ENCODE measurements around the gene FBXL2. TPM values are rescaled to one million over a fixed set of nuclear protein-coding genes. Genes with fewer than 3 reads are reported as not detected.
A peak's percentile ranks its signal among the peaks of the same experiment; 100 is the strongest.

FBXL2 gene, protein sequence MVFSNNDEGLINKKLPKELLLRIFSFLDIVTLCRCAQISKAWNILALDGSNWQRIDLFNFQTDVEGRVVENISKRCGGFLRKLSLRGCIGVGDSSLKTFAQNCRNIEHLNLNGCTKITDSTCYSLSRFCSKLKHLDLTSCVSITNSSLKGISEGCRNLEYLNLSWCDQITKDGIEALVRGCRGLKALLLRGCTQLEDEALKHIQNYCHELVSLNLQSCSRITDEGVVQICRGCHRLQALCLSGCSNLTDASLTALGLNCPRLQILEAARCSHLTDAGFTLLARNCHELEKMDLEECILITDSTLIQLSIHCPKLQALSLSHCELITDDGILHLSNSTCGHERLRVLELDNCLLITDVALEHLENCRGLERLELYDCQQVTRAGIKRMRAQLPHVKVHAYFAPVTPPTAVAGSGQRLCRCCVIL
- total RNA-seq (ENCODE audit: low replicate concordance) = 21.6 and 22.1 TPM in 2 replicates
- long read RNA-seq, transcript FBXL2-216 (15 exons, 3,847 nt) = major isoform, 78 of 121 reads
- long read RNA-seq, partial matches to known transcripts = 10 of 121 reads
- long read RNA-seq, other reads (novel, unspliced or antisense) = 28 of 121 reads

DNA sequence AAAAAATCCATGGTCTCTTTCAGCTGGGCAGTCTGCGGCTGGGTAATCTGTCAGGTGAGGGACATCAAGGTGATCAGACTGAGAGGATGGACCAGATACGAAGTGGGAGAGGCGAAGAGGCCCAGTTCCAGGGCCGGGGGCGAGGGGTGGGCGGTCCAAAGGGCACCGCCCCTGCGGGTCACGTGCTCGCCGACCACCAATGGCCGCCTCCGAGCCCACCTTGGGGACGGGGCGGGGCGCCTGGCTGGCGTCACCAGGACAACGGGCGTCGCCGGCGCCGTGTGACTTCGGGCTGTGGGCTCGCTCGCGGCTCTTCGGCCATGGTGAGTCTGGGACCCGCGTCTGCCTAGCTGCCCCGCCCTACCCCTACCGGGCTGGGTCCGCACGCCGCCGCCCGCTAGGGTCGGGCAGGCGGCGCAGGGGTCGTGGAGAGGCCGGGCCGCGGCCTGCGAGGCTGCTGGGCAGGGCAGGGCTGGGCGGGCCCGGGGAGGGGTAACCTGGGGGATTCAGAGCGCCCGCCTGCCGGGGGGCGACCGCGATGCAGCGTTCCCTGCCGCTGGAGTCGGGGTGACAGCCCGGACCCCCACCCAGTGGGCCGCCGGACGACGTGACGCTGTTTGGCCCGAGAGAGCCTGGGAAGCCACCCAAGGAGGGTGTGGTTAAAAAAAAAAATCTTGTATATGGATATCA is at the start of gene FBXL2:
FBXL2 (plus strand) TSS at position 250 of the 690 bp plus-strand sequence; CDS start at position 321, 71 bp downstream.
- no peaks in the 10 kb centered on the region for H3K9me3 Mint-ChIP-seq
- H3K4me1 Mint-ChIP-seq (ENCODE audit: unreplicated experiment) = peaks cover 10% of the 10 kb centered on the region
- H3K4me3 Mint-ChIP-seq = peak within 1 kb of the TSS; percentile 86
- peaks cover 5% of the 10 kb centered on the region for H3K36me3 Mint-ChIP-seq
- H3K27me3 Mint-ChIP-seq = no peaks in the 10 kb centered on the region
- peak within 1 kb of the TSS; percentile 92 for H3K27ac Mint-ChIP-seq
- TF ChIP-seq CTCF (conservative IDR thresholded peaks at IDR 0.05) = peak; percentile 50
- DNase-seq (ENCODE audit: extremely low spot score, unreplicated experiment) = peak; percentile 93

DNA sequence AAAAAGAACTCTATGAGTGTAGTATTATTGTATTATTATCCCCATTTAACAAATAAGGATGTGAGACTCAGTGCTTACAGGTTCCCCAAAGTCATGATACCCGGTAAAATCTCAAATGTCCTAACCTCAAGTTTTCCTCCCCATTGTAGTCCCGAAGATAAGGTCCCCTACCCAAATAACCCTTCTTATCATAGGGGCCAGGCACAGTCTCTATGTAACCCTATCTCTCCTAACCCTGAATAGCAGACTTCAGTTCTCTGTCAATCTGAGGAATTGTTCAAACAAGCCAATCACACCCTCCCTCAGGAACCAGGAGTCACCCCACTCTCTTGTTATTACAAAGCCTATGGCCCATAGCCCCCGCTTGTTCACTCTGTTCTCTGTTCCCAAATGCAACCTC is 48.2 kb upstream of the FBXL2 start:
- TF ChIP-seq CTCF (conservative IDR thresholded peaks at IDR 0.05) = no peak
- Mint-ChIP-seq H3K9me3 (peaks cover 5% of the 10 kb centered on the region), H3K4me1 (ENCODE audit: unreplicated experiment) (peaks cover 8% of the 10 kb centered on the region), H3K27ac (no peak overlapping the region), H3K27me3 (peaks cover 10% of the 10 kb centered on the region), H3K36me3 (no peaks in the 10 kb centered on the region), H3K4me3 (no peak overlapping the region)
- no peak for DNase-seq (ENCODE audit: extremely low spot score, unreplicated experiment)

DNA sequence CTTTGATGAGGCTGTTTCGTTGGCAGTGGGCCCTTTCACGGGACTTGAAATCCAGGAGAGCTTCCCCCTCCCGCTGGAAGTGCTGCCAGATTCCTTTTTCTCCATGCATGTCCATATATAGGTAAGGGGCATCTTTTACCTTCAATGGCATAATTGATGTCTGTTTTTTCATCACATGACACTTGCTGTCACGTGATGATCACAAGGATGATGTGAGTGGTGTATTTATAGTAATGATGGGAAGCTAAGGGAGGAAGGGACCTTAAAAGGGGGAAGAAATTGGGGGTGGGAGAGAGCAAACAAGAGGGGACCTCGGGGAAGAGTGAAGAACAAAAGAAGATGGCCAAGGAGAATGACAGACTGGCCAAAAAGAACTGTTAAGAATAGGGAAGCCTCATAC is 47.3 kb upstream of the FBXL2 start:
- Mint-ChIP-seq H3K4me1 (ENCODE audit: unreplicated experiment) (peaks cover 8% of the 10 kb centered on the region), H3K9me3 (peaks cover 5% of the 10 kb centered on the region), H3K4me3 (no peak overlapping the region), H3K36me3 (no peaks in the 10 kb centered on the region), H3K27ac (no peak overlapping the region), H3K27me3 (peaks cover 4% of the 10 kb centered on the region)
- no peak for TF ChIP-seq CTCF (conservative IDR thresholded peaks at IDR 0.05)
- no peak for DNase-seq (ENCODE audit: extremely low spot score, unreplicated experiment)

DNA sequence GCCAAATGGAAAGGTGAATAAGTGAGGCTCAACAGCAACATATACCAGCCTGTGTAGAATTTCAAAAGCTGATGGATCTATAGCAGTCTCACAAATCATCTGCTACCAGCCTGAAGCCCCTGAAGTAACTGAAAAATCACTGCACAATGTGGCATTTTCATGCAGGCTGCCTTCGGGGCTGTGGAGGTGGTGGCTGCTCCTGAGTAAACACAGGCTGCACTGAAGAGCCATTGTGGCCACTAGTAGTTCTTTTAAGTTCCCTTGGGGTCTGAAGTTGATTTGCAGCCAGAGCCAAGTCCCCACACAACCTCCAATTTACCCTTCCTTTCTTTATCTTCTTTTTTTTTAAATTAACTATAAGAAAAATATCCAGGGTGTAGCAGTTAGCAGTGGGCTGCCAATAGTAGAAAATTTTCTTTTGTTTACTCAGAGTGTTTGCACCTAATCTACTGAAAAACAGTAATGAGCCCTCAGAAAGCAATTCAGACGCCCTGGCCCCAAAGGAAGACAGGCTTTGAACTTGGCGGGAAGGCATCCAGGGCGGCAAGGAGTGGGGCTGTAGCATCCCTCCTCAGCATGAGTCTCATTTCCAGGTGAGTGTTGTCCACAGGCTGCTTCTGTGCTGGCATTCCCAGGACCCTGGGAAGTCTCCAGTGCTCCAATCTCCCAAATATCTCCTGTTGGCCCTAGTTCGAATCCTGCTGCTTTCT is 45.3 kb upstream of the FBXL2 start:
- no peak overlapping the region for H3K27ac Mint-ChIP-seq
- H3K4me3 Mint-ChIP-seq = no peak overlapping the region
- H3K9me3 Mint-ChIP-seq = peaks cover 5% of the 10 kb centered on the region
- peaks cover 4% of the 10 kb centered on the region for H3K27me3 Mint-ChIP-seq
- no peak for DNase-seq (ENCODE audit: extremely low spot score, unreplicated experiment)
- no peaks in the 10 kb centered on the region for H3K36me3 Mint-ChIP-seq
- TF ChIP-seq CTCF (conservative IDR thresholded peaks at IDR 0.05) = no peak
- peaks cover 8% of the 10 kb centered on the region for H3K4me1 Mint-ChIP-seq (ENCODE audit: unreplicated experiment)

DNA sequence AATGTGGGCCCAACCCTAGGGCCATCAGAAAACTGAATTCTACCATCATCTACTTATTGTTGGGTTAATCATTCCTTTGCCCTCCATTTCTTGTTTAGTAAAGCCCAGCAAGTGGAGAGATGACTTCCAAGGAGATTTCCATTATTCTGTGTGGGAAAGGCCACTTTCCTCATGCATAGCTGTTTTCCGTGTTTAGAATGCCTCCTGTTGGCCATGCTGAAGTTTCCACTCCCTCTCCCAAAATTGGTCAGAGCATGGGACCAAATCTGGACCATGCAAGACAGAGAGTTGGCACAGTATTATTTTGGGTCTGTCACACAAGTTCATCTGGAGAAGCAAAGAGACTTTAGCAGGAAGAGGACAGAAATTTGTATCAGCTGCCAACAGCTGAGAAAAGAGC is 43.4 kb upstream of the FBXL2 start:
- H3K27ac Mint-ChIP-seq = no peak overlapping the region
- peaks cover 6% of the 10 kb centered on the region for H3K9me3 Mint-ChIP-seq
- DNase-seq (ENCODE audit: extremely low spot score, unreplicated experiment) = no peak
- H3K27me3 Mint-ChIP-seq = peaks cover 4% of the 10 kb centered on the region
- no peak overlapping the region for H3K4me3 Mint-ChIP-seq
- H3K36me3 Mint-ChIP-seq = no peaks in the 10 kb centered on the region
- H3K4me1 Mint-ChIP-seq (ENCODE audit: unreplicated experiment) = peaks cover 8% of the 10 kb centered on the region
- TF ChIP-seq CTCF (conservative IDR thresholded peaks at IDR 0.05) = no peak
